ENCODE measurements around the gene SMIM38. TPM values are rescaled to one million over a fixed set of nuclear protein-coding genes. Genes with fewer than 3 reads are reported as not detected.

SMIM38 gene
- total and polyA plus RNA-seq, 2 of the 4 experiments (the other 2 are of a cell fraction) = under 0.01 to 0.05 TPM

- ChIA-PET POLR2A (ENCODE audit: unreplicated experiment) (no interaction called here), CTCF (no interaction called here)
- no peak overlapping the region for H3K9ac ChIP-seq (ENCODE audit: low read depth, low read length)
- H3K23ac ChIP-seq (ENCODE audit: low read depth, low read length) = peak overlapping the region; percentile 72; the same call in 1 of the 2 replicates
- peak overlapping the region; percentile 28 for H2AFZ ChIP-seq (replicated peaks; ENCODE audit: low read length, poor library complexity)
- dilution Hi-C loops (cut with HindIII; ENCODE audit: low sequenced_read_pairs, unreplicated experiment) (no loop called here), in situ Hi-C loops (cut with MboI; ENCODE audit: low sequenced_read_pairs) (no loop called here), intact Hi-C loops (cut with micrococcal nuclease) (no loop called here)
- WGBS, 2 experiments (ENCODE audit: extremely low coverage in 2 of 2, insufficient read length in 1 of 2) = no CpG with 5 or more reads among the region's 2 CpGs
- H3K4me3 ChIP-seq (ENCODE audit: insufficient read depth, low read depth, low read length) = no peak overlapping the region
- H2BK120ac ChIP-seq (ENCODE audit: low read depth, low read length) = peak overlapping the region; percentile 90
- H3K56ac ChIP-seq (ENCODE audit: extremely low read depth, insufficient read depth, low read length) = no peak overlapping the region
- H3K9me3 ChIP-seq (ENCODE audit: control insufficient read depth, insufficient read depth, low read length) = peaks cover 10% of the 10 kb centered on the region
- TF ChIP-seq MXI1 (IDR thresholded peaks at IDR 0.05; ENCODE audit: borderline replicate concordance, low read depth, low read length) = no peak
- no peak for TF ChIP-seq POLR2A (IDR thresholded peaks at IDR 0.05; ENCODE audit: low read depth, low read length)
- TF ChIP-seq USF2 (IDR thresholded peaks at IDR 0.05; ENCODE audit: low read depth, low read length) = no peak
- TF ChIP-seq RFX5 (IDR thresholded peaks at IDR 0.05; ENCODE audit: low read depth, low read length) = no peak
- no peak for TF ChIP-seq ELK1 (IDR thresholded peaks at IDR 0.05; ENCODE audit: borderline replicate concordance, low read depth, low read length)
- TF ChIP-seq SMC3 (IDR thresholded peaks at IDR 0.05; ENCODE audit: low read depth, low read length) = no peak
- TF ChIP-seq CEBPB (IDR thresholded peaks at IDR 0.05; ENCODE audit: low read depth, low read length) = no peak
- no peak for TF ChIP-seq RCOR1 (IDR thresholded peaks at IDR 0.05; ENCODE audit: insufficient replicate concordance, low read length)
- no peak for TF ChIP-seq BHLHE40 (IDR thresholded peaks at IDR 0.05; ENCODE audit: low read depth, low read length)
- no peak for TF ChIP-seq MAFK (IDR thresholded peaks at IDR 0.05; ENCODE audit: low read depth, low read length)
- TF ChIP-seq MAZ (IDR thresholded peaks at IDR 0.05; ENCODE audit: borderline replicate concordance, low read depth, low read length) = no peak
- no peak for TF ChIP-seq RAD21 (IDR thresholded peaks at IDR 0.05; ENCODE audit: low read length)
- TF ChIP-seq FOS (IDR thresholded peaks at IDR 0.05; ENCODE audit: low read depth, low read length) = no peak
- no peak for TF ChIP-seq NFE2L2 (IDR thresholded peaks at IDR 0.05; ENCODE audit: low read depth, low read length)
- no peak for TF ChIP-seq CHD1 (IDR thresholded peaks at IDR 0.05; ENCODE audit: low read depth, low read length)
- TF ChIP-seq CTCF (conservative IDR thresholded peaks at IDR 0.05; ENCODE audit: low read depth, low read length) = no peak
- peak overlapping the region; percentile 86 for H2BK20ac ChIP-seq (ENCODE audit: low read depth, low read length)
- H3K4me2 ChIP-seq (ENCODE audit: low read depth, low read length) = no peak overlapping the region
- peak overlapping the region; percentile 90 for H2AK5ac ChIP-seq (ENCODE audit: low read depth, low read length)
- H2AK9ac ChIP-seq (replicated peaks; ENCODE audit: low read depth, low read length, poor library complexity) = no peak overlapping the region
- H3K4ac ChIP-seq (ENCODE audit: low read depth, low read length) = peak overlapping the region; percentile 89
- peak overlapping the region; percentile 85 for H3K27ac ChIP-seq (ENCODE audit: insufficient read depth, low read length)
- peak overlapping the region; percentile 79; the same call in 1 of the 2 replicates for H4K91ac ChIP-seq (ENCODE audit: insufficient read depth, low read depth, low read length)
- H3K4me1 ChIP-seq (ENCODE audit: control insufficient read depth, insufficient read depth, low read length) = peaks cover 15% of the 10 kb centered on the region
- H4K5ac ChIP-seq (ENCODE audit: low read depth, low read length) = peak overlapping the region; percentile 69
- H2BK5ac ChIP-seq (ENCODE audit: low read depth, low read length, poor library complexity, severe bottlenecking) = peak overlapping the region; percentile 66
- H3K36me3 ChIP-seq (ENCODE audit: control insufficient read depth, insufficient read depth, low read length) = no peaks in the 10 kb centered on the region
- DNase-seq = no peak
- peak overlapping the region; percentile 88 for H3K14ac ChIP-seq (replicated peaks; ENCODE audit: low read depth, low read length)
- no peaks in the 10 kb centered on the region for H3K79me1 ChIP-seq (ENCODE audit: low read depth in 1 of 2, low read length in 2 of 2)
- H3K18ac ChIP-seq (ENCODE audit: low read depth, low read length) = peak overlapping the region; percentile 80
- ATAC-seq (ENCODE audit: low read depth) = no peak
- H3K27me3 ChIP-seq (ENCODE audit: control insufficient read depth, insufficient read depth, low read length) = peaks cover 5% of the 10 kb centered on the region; the same call in 1 of the 2 replicates
- H4K8ac ChIP-seq (ENCODE audit: low read depth in 2 of 2, low read length in 2 of 2) = peak overlapping the region; percentile 60 to 78; a peak in 2 of 4 replicates
- no peaks in the 10 kb centered on the region for H4K20me1 ChIP-seq (ENCODE audit: insufficient read depth, low read length)
- peaks cover 11% of the 10 kb centered on the region for H3K9me1 ChIP-seq (ENCODE audit: insufficient read depth, low read length)
- no TSS peak for BruUV-seq (replicated peaks)
- H2BK15ac ChIP-seq (ENCODE audit: low read depth, low read length) = peak overlapping the region; percentile 64; the same call in 2 of the 3 replicates
These were observed 19.1 kb downstream of the SMIM38 start for GRCh38 chr11:69174841-69175240.

Data from IMR-90 (cell line).